DND-41 (cell line): Measurements from ENCODE around the gene AKAP8.

Experiments used
- CTCF ChIP-seq: IDR thresholded peaks from 2 replicates; pipeline ENCODE4 v1.5.1; 2012; ENCODE audit warnings: borderline replicate concordance, low read length, moderate library complexity, mild to moderate bottlenecking; ENCODE audit not compliant: poor library complexity, severe bottlenecking; ENCODE audit errors: extremely low read depth
- EZH2 ChIP-seq: IDR thresholded peaks from 3 replicates; pipeline ENCODE4 v1.6.1; 2012; ENCODE audit warnings: borderline replicate concordance, low read depth, mild to moderate bottlenecking, moderate library complexity, low read length, inconsistent platforms; ENCODE audit not compliant: severe bottlenecking

GRCh38 chr19:15426485-15427349 is 47.1 kb upstream of the AKAP8 start:
- TF ChIP-seq CTCF, result no peak
- TF ChIP-seq EZH2, result no peak
